Measurements from ENCODE around the gene TP53BP2. TPM values are rescaled to one million over a fixed set of nuclear protein-coding genes. Genes with fewer than 3 reads are reported as not detected.

The TP53BP2 gene
- total and polyA plus RNA-seq, 5 donors from 2014 or later: 7.4 to 93.5 (median 8.2) TPM

DNA sequence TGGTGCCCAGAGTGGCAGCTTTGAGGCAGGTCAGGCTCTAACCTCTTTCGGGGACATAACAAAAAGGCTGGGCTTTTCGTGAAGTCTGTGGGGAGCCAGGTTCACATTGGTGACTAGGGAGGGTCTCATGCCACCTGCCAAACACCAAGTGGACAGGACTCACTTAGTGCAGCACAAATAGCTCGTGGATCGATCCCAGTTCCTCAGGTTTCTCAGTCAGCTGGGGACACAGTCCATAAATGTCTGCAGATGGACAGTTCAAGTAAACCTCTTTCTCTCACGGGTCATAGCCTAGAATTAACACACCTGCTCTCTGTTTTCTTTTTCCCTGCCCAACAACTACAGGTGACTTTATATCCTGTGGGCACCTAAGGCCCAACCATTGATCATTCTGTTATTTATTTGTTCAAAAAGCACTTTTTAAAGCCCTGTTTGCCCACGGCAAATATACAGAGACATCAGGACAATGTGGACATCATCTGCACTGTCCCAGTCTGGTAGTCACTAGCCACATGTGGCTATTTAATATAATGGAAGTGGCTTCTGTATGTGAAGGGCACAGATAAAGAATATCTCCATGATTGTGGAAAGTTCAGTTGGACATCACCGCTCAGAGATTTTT is 79.9 kb downstream of the TP53BP2 start:
- H3K36me3 Mint-ChIP-seq: peaks cover 50% of the 10 kb centered on the region

GRCh38 chr1:223765036-223765718 is 80.6 kb downstream of the TP53BP2 start:
- no peak overlapping the region for H3K4me3 ChIP-seq (ENCODE audit: low read depth, low read length)
- DNase-seq: no peak
- Mint-ChIP-seq H3K4me1 (peaks cover 0 to 5% (median 0%) of the 10 kb centered on the region in 4 donors), H3K27me3 (no peaks in the 10 kb centered on the region), H3K27ac (no peak overlapping the region), H3K36me3 (peaks cover 51% of the 10 kb centered on the region), H3K4me3 (no peak overlapping the region), H3K9me3 (no peaks in the 10 kb centered on the region)
- H3K4me1 ChIP-seq (ENCODE audit: control insufficient read depth, insufficient read depth, low read length, poor library complexity, severe bottlenecking): no peaks in the 10 kb centered on the region
- H3K27ac ChIP-seq (ENCODE audit: insufficient read depth, low read length, poor library complexity, severe bottlenecking): no peak overlapping the region
- no peaks in the 10 kb centered on the region for H3K27me3 ChIP-seq (ENCODE audit: control insufficient read depth, insufficient read depth, low read length)
- H3K9me3 ChIP-seq (ENCODE audit: control insufficient read depth in 2 of 2, low read length in 2 of 2): no peaks in the 10 kb centered on the region
- ATAC-seq (ENCODE audit: low read depth in 2 of 2): no peak
- peaks cover 75% of the 10 kb centered on the region for H3K36me3 ChIP-seq (ENCODE audit: control insufficient read depth, insufficient read depth, low read length)

More for the DNA sequence above, 79.9 kb downstream of the TP53BP2 start:
- no peak overlapping the region for H3K27ac Mint-ChIP-seq
- Histone ChIP-seq H3K36me3 (ENCODE audit: control insufficient read depth, insufficient read depth, low read length) (peaks cover 74% of the 10 kb centered on the region), H3K27me3 (ENCODE audit: control insufficient read depth, insufficient read depth, low read length) (no peaks in the 10 kb centered on the region), H3K9me3 (ENCODE audit: control insufficient read depth in 2 of 2, low read length in 2 of 2) (no peaks in the 10 kb centered on the region), H3K27ac (ENCODE audit: insufficient read depth, low read length, poor library complexity, severe bottlenecking) (no peak overlapping the region), H3K4me1 (ENCODE audit: control insufficient read depth, insufficient read depth, low read length, poor library complexity, severe bottlenecking) (no peaks in the 10 kb centered on the region), H3K4me3 (ENCODE audit: low read depth, low read length) (no peak overlapping the region)
- no peak for ATAC-seq (ENCODE audit: low read depth in 2 of 2)
- DNase-seq: no peak
- H3K9me3 Mint-ChIP-seq: no peaks in the 10 kb centered on the region
- peaks cover 0 to 5% (median 0%) of the 10 kb centered on the region in 4 donors for H3K4me1 Mint-ChIP-seq
- no peaks in the 10 kb centered on the region for H3K27me3 Mint-ChIP-seq
- H3K4me3 Mint-ChIP-seq: no peak overlapping the region

- Histone ChIP-seq H3K4me3 (ENCODE audit: low read depth, low read length) (no peak overlapping the region), H3K27ac (ENCODE audit: insufficient read depth, low read length, poor library complexity, severe bottlenecking) (no peak overlapping the region), H3K27me3 (ENCODE audit: control insufficient read depth, insufficient read depth, low read length) (no peaks in the 10 kb centered on the region), H3K4me1 (ENCODE audit: control insufficient read depth, insufficient read depth, low read length, poor library complexity, severe bottlenecking) (no peaks in the 10 kb centered on the region), H3K36me3 (ENCODE audit: control insufficient read depth, insufficient read depth, low read length) (peaks cover 73% of the 10 kb centered on the region), H3K9me3 (ENCODE audit: control insufficient read depth in 2 of 2, low read length in 2 of 2) (no peaks in the 10 kb centered on the region)
- H3K4me3 Mint-ChIP-seq: no peak overlapping the region
- H3K4me1 Mint-ChIP-seq: peaks cover 0 to 5% (median 0%) of the 10 kb centered on the region in 4 donors
- no peaks in the 10 kb centered on the region for H3K9me3 Mint-ChIP-seq
- H3K27me3 Mint-ChIP-seq: no peaks in the 10 kb centered on the region
- ATAC-seq (ENCODE audit: low read depth in 2 of 2) (no peak), DNase-seq (no peak)
- no peak overlapping the region for H3K27ac Mint-ChIP-seq
- H3K36me3 Mint-ChIP-seq: peaks cover 53% of the 10 kb centered on the region
Observed at GRCh38 chr1:223763881-223764280, 81.9 kb downstream of the TP53BP2 start.

- H3K9me3 Mint-ChIP-seq: no peaks in the 10 kb centered on the region
- peaks cover 0 to 5% (median 0%) of the 10 kb centered on the region in 4 donors for H3K4me1 Mint-ChIP-seq
- H3K27me3 Mint-ChIP-seq: no peaks in the 10 kb centered on the region
- ATAC-seq (ENCODE audit: low read depth in 2 of 2) (no peak), DNase-seq (no peak)
- peaks cover 53% of the 10 kb centered on the region for H3K36me3 Mint-ChIP-seq
- H3K4me3 Mint-ChIP-seq: no peak overlapping the region
- Histone ChIP-seq H3K4me3 (ENCODE audit: low read depth, low read length) (no peak overlapping the region), H3K4me1 (ENCODE audit: control insufficient read depth, insufficient read depth, low read length, poor library complexity, severe bottlenecking) (no peaks in the 10 kb centered on the region), H3K27ac (ENCODE audit: insufficient read depth, low read length, poor library complexity, severe bottlenecking) (no peak overlapping the region), H3K9me3 (ENCODE audit: control insufficient read depth in 2 of 2, low read length in 2 of 2) (no peaks in the 10 kb centered on the region), H3K27me3 (ENCODE audit: control insufficient read depth, insufficient read depth, low read length) (no peaks in the 10 kb centered on the region), H3K36me3 (ENCODE audit: control insufficient read depth, insufficient read depth, low read length) (peaks cover 77% of the 10 kb centered on the region)
- H3K27ac Mint-ChIP-seq: peak overlapping the region in 2 of 3 donors; percentile 16 to 83
Observed at GRCh38 chr1:223763251-223763650, 82.5 kb downstream of the TP53BP2 start.

- DNase-seq (no peak), ATAC-seq (ENCODE audit: low read depth in 2 of 2) (no peak)
- no peaks in the 10 kb centered on the region for H3K9me3 ChIP-seq (ENCODE audit: control insufficient read depth in 2 of 2, low read length in 2 of 2)
- peaks cover 92% of the 10 kb centered on the region for H3K36me3 ChIP-seq (ENCODE audit: control insufficient read depth, insufficient read depth, low read length)
- H3K4me1 Mint-ChIP-seq: peaks cover 0 to 5% (median 0%) of the 10 kb centered on the region in 4 donors
- H3K4me1 ChIP-seq (ENCODE audit: control insufficient read depth, insufficient read depth, low read length, poor library complexity, severe bottlenecking): no peaks in the 10 kb centered on the region
- H3K9me3 Mint-ChIP-seq: peaks cover 0 to 2% (median 0%) of the 10 kb centered on the region in 7 donors
- no peak overlapping the region for H3K4me3 Mint-ChIP-seq
- peaks cover 57% of the 10 kb centered on the region for H3K36me3 Mint-ChIP-seq
- H3K27ac ChIP-seq (ENCODE audit: insufficient read depth, low read length, poor library complexity, severe bottlenecking): no peak overlapping the region
- no peak overlapping the region for H3K27ac Mint-ChIP-seq
- H3K4me3 ChIP-seq (ENCODE audit: low read depth, low read length): no peak overlapping the region
- no peaks in the 10 kb centered on the region for H3K27me3 ChIP-seq (ENCODE audit: control insufficient read depth, insufficient read depth, low read length)
- H3K27me3 Mint-ChIP-seq: no peaks in the 10 kb centered on the region
Observed at GRCh38 chr1:223761411-223761810, 84.3 kb downstream of the TP53BP2 start.

DNA sequence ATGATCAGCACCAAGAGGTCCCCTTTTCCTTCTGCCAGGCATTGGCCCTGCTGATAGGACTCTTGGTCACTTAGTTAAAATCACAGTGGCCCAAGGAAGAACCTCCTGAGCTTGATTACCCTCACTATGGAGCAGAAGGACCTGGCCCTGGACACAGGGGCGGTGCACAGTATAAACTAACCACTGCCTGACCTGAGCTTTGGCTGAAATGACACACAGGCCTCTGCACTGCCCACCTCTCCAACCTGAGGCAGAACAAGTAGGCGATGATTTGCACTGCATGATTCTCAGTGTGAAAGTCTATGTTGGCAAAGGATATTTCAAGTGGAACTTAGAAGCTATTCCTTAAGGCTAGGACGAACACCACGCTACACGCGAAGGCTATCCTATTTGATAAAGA is 84.9 kb downstream of the TP53BP2 start:
- H3K36me3 Mint-ChIP-seq: peaks cover 52% of the 10 kb centered on the region
- Histone ChIP-seq H3K4me3 (ENCODE audit: low read depth, low read length) (no peak overlapping the region), H3K27ac (ENCODE audit: insufficient read depth, low read length, poor library complexity, severe bottlenecking) (no peak overlapping the region), H3K9me3 (ENCODE audit: control insufficient read depth in 2 of 2, low read length in 2 of 2) (no peaks in the 10 kb centered on the region), H3K4me1 (ENCODE audit: control insufficient read depth, insufficient read depth, low read length, poor library complexity, severe bottlenecking) (no peaks in the 10 kb centered on the region), H3K27me3 (ENCODE audit: control insufficient read depth, insufficient read depth, low read length) (no peaks in the 10 kb centered on the region), H3K36me3 (ENCODE audit: control insufficient read depth, insufficient read depth, low read length) (peaks cover 92% of the 10 kb centered on the region)
- DNase-seq (no peak), ATAC-seq (ENCODE audit: low read depth in 2 of 2) (no peak)
- H3K4me3 Mint-ChIP-seq: no peak overlapping the region
- H3K4me1 Mint-ChIP-seq: peaks cover 0 to 5% (median 0%) of the 10 kb centered on the region in 4 donors
- H3K9me3 Mint-ChIP-seq: peaks cover 0 to 2% (median 0%) of the 10 kb centered on the region in 7 donors
- no peak overlapping the region for H3K27ac Mint-ChIP-seq
- no peaks in the 10 kb centered on the region for H3K27me3 Mint-ChIP-seq

- H3K36me3 ChIP-seq (ENCODE audit: control insufficient read depth, insufficient read depth, low read length): peaks cover 93% of the 10 kb centered on the region
- peaks cover 0 to 5% (median 0%) of the 10 kb centered on the region in 4 donors for H3K4me1 Mint-ChIP-seq
- DNase-seq (no peak), ATAC-seq (ENCODE audit: low read depth in 2 of 2) (no peak)
- H3K9me3 Mint-ChIP-seq: peaks cover 0 to 2% (median 0%) of the 10 kb centered on the region in 7 donors
- H3K4me3 Mint-ChIP-seq: no peak overlapping the region
- peaks cover 50% of the 10 kb centered on the region for H3K36me3 Mint-ChIP-seq
- H3K4me1 ChIP-seq (ENCODE audit: control insufficient read depth, insufficient read depth, low read length, poor library complexity, severe bottlenecking): no peaks in the 10 kb centered on the region
- H3K27ac ChIP-seq (ENCODE audit: insufficient read depth, low read length, poor library complexity, severe bottlenecking): no peak overlapping the region
- H3K4me3 ChIP-seq (ENCODE audit: low read depth, low read length): no peak overlapping the region
- H3K9me3 ChIP-seq (ENCODE audit: control insufficient read depth in 2 of 2, low read length in 2 of 2): no peaks in the 10 kb centered on the region
- no peak overlapping the region for H3K27ac Mint-ChIP-seq
- no peaks in the 10 kb centered on the region for H3K27me3 Mint-ChIP-seq
- no peaks in the 10 kb centered on the region for H3K27me3 ChIP-seq (ENCODE audit: control insufficient read depth, insufficient read depth, low read length)
Observed at GRCh38 chr1:223759273-223759672, 86.5 kb downstream of the TP53BP2 start.
